Central memory CD4-positive, alpha-beta T cell (primary cell): ENCODE results near the gene IL17C.

Experiments
- DNase-seq: peaks from one replicate; pipeline ENCODE4 v3.0.0; 2022

The IL17C gene

GRCh38 chr16:88628512-88628974 is 9.8 kb upstream of the IL17C start:
- DNase-seq: no peak

GRCh38 chr16:88629835-88630234 is 8.5 kb upstream of the IL17C start:
- DNase-seq: no peak

GRCh38 chr16:88630433-88630832 is 7.9 kb upstream of the IL17C start:
- DNase-seq: no peak

- no peak for DNase-seq
Observed at GRCh38 chr16:88630941-88631340, 7.4 kb upstream of the IL17C start.

GRCh38 chr16:88631384-88631783 is 7.0 kb upstream of the IL17C start:
- no peak for DNase-seq

GRCh38 chr16:88631920-88632586 is 6.3 kb upstream of the IL17C start:
- DNase-seq: no peak

DNA sequence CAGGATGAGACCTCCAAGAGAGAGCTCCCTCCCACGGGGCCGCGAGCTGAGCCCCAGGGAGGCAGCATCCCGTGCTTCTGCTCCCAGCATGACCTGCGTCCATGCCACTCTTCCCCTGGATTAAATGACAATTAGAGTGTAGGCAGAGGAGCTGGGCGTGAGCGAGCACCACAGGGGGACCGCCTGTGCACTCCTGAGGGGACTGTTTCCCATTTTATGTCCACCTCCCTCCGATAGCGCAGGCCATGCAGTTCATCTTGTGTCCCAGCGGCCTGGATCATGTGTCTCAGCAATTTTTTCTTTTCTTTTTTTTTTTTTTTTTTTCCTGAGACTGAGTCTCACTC is 5.8 kb upstream of the IL17C start:
- DNase-seq: no peak

DNA sequence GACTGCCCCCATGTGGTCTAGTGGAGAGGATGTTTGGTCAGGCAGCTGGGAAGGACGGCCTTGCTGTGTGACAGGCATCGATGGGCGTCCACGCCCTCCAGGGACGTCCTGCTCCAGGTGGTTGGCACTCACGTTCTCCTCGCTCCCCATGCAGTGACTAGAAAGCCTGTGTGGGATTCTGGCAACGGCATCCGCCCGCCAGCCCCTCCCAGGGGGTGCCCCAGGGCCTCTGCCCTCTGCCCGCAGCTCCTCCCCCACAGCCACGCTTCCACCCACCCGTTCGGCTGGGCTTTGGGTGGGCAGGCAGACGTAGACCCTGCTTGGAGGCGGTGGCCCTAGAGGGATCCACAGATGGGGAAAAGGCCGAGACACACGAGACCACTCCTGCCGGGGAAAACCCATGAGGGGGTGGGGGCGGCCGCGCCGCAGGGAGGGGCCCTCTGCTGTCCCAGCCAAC is 4.7 kb upstream of the IL17C start:
- DNase-seq: peak; percentile 64

DNA sequence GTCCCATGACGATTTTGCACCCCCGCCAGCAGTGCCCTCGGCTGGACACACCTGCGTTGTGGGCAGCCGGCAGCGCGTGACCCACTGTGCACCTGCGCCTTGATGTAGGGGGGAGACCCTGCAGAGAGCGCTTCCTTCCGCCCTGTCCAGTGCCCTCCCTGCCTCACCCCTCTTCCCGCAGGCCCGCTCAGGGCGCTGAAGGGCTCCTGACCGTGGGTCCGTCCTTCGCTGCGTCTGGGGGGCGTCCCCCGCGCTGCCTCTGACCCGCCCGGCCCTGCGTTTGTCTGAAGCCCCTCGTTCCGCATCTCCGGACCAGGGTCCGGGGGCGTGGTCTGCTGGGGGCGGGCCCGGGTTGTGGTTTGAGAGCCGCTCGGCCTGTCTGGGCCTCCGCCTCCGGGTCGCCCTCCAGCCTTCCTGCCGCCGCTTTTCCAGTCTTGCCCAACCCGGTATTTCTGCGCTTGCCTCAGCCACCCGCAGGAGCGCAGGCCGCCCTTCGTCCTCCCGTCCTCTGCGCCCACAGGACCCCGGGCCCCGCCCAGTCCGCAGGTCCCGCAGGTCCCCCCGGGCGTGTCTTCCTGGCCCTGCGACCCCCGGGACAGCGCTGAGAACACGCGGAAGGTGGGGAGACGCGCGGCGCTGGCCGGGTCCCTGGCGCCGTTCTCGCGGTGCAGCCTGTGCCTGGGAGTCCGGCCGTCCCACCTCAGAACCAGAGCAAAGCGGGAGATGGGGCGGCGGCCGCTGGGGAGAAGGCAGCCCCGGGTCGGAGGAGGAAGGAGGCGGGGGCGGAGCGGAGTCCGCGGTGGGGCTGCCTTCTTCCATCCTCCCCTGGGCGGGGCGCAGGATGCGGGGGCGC is 4.0 kb upstream of the IL17C start:
- DNase-seq: peak; percentile 44

DNA sequence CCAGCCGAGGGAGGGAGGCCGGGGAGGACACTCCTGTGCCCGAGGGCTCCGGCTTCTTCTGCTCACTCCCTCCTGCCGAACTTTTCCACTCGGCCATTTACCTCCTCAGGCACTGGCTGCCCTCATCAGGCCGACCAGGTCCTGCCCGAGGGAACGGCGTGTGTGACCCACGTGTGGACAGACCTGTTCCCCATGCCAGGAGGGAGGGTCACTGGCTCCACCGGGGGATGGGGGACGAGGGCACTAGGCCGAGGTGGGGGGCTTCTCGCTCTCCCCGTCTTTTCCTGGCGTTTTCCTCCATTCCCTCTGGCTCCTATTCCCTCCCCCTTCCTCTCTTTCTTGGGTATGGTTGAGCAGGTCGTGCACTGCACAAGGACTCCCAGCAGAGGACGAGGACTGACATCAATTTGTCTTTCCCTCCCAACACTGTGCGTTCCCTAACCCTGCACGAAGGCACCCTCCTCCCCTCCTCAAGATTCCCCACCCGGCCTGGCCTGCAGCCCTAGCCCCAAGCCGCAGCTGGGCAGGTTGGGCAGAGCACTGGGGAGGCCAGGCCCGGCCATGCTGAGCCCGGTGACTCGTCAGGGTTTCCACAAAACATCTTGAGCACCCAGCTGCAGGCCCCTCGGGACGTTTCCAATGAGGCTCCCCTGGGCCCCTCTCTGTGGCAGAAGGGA is 3.2 kb upstream of the IL17C start:
- no peak for DNase-seq

DNA sequence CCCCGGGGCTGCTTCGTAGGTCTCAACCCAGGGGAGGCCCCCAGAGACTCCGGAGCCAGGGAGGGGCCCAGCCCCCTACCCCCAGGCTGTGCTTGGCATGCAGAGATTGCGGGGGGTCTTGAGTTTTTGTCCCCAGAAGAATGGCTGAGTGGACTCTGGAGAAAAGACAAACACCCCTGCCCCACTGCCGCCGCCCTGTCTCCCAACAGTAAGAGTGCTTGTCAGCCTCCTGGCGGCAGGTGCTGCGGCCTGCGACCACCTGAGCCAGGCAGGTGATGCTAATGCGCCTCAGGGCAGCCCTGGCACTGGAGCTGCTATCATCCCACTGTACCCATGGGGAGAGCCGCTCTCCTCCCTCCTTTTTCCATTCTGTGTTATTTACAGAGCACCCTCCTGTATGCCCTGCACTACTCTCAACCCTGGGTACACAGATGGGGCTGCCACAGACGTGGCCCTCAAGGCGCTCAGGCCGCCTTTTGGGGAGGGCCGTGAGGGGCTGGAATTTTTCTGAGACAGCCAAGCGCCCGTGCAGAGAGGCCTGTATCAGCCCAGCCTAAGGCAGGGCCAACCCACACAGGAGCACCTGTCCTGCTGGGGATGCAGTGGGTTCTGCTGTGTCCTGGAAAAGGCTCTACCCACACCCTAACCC is 2.6 kb upstream of the IL17C start:
- DNase-seq: no peak

DNA sequence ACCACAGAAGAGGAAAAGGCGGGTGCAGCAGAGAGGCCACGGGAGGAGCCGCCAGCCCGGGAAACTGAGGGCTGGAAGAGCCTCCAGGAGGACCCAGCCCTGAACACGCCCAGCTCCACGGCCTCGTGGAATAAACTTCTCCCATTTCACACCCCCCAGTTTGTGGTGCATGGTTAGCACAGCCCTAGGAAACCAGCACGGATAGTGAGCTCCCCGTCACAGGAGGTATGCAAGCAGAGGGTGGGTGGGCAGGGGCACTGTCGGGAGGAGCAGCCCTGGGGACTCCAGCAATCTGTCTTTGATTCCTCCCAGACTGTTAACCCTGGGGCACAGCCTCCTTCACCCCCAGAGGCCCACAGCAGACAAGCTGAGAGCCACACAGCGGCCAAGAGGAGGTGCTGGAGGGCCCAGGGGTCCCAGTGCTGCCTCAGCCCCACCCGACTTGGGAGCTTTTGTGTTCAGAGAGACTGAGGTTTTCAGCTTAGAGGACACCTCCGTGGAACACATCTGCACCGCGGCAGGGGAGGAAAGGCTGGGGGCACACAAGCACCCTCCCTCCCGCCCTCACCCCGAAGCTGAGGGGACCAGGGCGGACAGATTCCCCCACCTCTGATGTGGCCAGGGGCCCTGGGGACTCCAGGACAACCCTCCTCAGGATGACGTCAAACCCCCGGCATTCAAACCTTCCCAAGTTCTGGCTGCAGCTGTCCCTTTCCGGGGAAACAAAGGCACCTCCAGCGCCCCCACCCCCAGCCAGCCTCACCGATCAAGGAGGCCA is 1.7 kb upstream of the IL17C start:
- DNase-seq: no peak

DNA sequence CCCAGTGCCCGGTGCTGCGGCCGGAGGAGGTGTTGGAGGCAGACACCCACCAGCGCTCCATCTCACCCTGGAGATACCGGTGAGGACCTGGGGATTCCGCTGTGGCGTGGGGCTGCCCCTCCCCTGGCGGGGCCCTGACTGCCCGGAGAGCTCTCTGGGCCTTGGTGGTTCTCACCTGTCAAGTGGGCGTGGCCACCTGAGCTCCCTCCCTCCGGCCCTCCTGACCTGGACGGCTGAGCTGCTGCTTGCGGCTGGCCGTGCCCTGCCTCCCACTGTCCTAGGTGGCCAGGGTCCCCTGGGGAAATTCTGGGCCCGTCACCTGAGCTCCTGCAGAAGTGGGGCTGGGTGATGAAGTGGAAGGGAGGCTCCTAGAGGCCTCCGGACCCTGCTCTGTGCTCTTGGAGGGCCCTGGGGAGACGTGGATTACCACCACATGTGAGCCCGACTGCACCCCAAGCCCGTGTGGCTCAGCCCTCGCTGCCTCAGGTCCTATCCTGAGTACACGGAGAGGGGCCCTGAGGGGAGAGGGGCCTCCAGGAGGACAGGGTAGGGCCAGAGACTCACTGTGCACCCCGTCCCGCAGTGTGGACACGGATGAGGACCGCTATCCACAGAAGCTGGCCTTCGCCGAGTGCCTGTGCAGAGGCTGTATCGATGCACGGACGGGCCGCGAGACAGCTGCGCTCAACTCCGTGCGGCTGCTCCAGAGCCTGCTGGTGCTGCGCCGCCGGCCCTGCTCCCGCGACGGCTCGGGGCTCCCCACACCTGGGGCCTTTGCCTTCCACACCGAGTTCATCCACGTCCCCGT is 1.1 kb downstream of the IL17C start:
- no peak for DNase-seq

GRCh38 chr16:88640039-88640495 is 1.7 kb downstream of the IL17C start:
- no peak for DNase-seq

- no peak for DNase-seq
Observed at GRCh38 chr16:88640498-88641247, 2.3 kb downstream of the IL17C start.

DNA sequence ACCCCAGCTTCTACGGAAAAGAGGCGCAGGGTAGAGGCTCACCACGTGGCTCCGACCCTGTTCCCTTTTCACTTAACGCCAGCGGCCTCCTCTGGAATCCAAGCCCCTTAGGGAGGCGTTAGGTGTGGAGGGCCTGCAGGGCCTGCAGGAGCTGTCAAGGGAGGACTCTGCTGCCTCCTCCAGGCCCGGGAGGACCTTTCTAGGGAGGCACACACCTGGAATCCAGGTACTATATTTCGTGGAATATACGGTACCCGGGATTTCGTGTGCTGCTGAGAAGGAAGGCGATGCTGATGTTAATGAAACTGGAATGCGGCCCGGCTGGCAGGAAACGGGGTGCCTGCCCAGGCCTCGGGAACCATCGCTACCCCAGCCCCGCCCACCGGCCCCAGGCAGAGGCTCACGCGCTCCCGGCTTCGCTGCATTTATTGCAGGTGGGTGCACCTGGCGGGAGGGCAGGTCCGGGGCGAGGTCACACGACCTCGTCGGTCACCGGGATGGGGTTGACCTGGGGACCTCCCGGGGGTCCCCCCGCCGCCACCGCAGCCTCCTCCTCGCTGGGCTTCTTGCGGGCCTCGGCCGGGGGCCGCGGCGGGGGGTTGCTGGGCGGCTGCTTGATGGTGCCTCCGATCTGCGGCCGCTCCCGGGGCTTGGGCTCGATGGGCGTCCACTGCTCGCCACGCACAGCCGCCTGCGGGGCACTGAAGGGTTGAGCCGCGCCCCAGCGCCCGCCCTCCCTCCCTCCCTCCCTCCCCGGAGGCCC is 4.7 kb downstream of the IL17C start:
- no peak for DNase-seq

DNA sequence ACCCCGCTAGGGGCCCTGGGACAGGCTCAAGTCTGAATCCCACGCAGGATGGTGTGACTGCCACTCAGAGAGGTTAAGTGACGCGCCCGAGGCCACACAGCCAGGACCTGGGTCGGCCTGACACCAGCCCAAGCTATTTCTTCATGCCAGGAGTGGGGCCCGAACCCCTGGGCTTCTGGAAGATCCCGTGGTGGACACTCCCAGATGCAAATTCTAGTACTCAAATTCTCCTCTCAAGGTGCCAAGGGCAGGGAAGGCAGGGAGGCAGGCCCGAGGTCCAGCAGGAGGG is 5.2 kb downstream of the IL17C start:
- no peak for DNase-seq

GRCh38 chr16:88645455-88645854 is 7.1 kb downstream of the IL17C start:
- no peak for DNase-seq

DNA sequence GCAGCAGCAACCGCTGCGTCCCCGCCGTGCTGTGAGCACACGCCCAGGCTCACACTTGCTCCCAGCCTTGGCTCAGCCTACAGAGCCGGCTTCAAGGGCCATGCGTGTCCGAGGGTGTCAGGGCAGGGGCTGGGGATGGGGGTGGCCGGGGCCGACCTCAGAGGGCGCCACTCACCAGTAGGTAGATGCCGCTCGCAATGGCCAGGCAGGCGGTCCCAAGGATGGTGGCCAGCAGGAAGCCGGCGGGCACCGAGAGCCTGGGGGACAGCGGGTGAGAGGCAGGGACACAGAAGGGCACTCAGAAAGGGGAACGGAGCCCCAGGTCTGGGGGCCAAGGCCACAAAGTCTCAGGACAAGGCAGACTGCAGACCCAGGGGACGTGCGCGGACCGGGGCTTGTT is 7.6 kb downstream of the IL17C start:
- no peak for DNase-seq
